Erythroblast (primary cell): ENCODE measurements around the gene IL16.

Experiments
- GATA1 ChIP-seq: IDR thresholded peaks from 2 replicates; pipeline ENCODE4 v1.6.1; 2011; ENCODE audit warnings: low read depth, mild to moderate bottlenecking, control low read depth, low read length, moderate library complexity
- POLR2A ChIP-seq: IDR thresholded peaks from 2 replicates; pipeline ENCODE4 v1.6.1; 2011; ENCODE audit warnings: mild to moderate bottlenecking, low read length

- no peak for TF ChIP-seq POLR2A
- no peak for TF ChIP-seq GATA1
These were observed 21.8 kb upstream of the IL16 start for GRCh38 chr15:81174792-81175327.
